Ascending aorta (tissue), 2 donors: ENCODE data around the gene NUDT5. TPM values are rescaled to one million over a fixed set of nuclear protein-coding genes. Genes with fewer than 3 reads are reported as not detected.

Experiments
- DNase-seq, 2 donors: peaks; one replicate each; pipeline ENCODE4 v3.0.0-alpha.2; 2019; ENCODE audit warnings: low spot score in 2 of 2
- H3K27ac ChIP-seq, 2 donors: fragments of 200-600 bp; sonication (generic); one replicate each; pipeline ENCODE4 v1.5.1; 2016 to 2017; ENCODE audit warnings: mild to moderate bottlenecking in 1 of 2
- H3K27me3 ChIP-seq: fragments of 200-600 bp; sonication (generic); one replicate; pipeline ENCODE4 v1.5.1; 2017
- H3K36me3 ChIP-seq, 2 donors: fragments of 200-600 bp; sonication (generic); one replicate each; pipeline ENCODE4 v1.5.1; 2016
- H3K4me1 ChIP-seq, 2 donors: fragments of 200-600 bp; sonication (generic); one replicate each; pipeline ENCODE4 v1.5.1; 2016 to 2017; ENCODE audit warnings: mild to moderate bottlenecking in 1 of 2
- H3K4me3 ChIP-seq, 2 donors: fragments of 200-600 bp; sonication (generic); one replicate each; pipeline ENCODE4 v1.5.1; 2016 to 2017; ENCODE audit warnings: mild to moderate bottlenecking in 1 of 2
- H3K9me3 ChIP-seq, 2 donors: fragments of 200-600 bp; sonication (generic); one replicate each; pipeline ENCODE4 v1.5.1; 2016
- intact Hi-C: fragments of 100-400 bp; cut with DNase I; formaldehyde crosslinking; loops from one replicate; pipeline ENCODE4 v1.15.1; 2023
- total RNA-seq: library from RNA; depleted of rRNA; stranded (reverse); fragments of >200 nt; gene quantifications from one replicate; pipeline ENCODE4 v1.1.0, GENCODE V29; 2016
- TF ChIP-seq, protein P1 (sequence below), 3 experiments: fragments of 200-600 bp in 2 of 3; fragments of 450-650 bp in 1 of 3; sonication (generic) in 2 of 3; IDR thresholded peaks; one replicate each; pipeline ENCODE4 v1.5.1; 2016 to 2019; ENCODE audit warnings: antibody characterized with exemption in 3 of 3, mild to moderate bottlenecking in 1 of 3, moderate library complexity in 1 of 3

Gene NUDT5
- total RNA-seq, 1 donor from 2014 or later, result 10.2 TPM

- peaks cover 5 to 31% of the 10 kb centered on the region in 2 donors for H3K4me1 ChIP-seq
- no peak for DNase-seq
- peak overlapping the region; percentile 20 to 39 for H3K27ac ChIP-seq
Measured at GRCh38 chr10:12225444-12225843, 29.8 kb upstream of the NUDT5 start.

GRCh38 chr10:12221323-12222298 is 25.9 kb upstream of the NUDT5 start:
- intact Hi-C loops, result loop anchor here (2.0 to 10.0 kb wide), 3 partner anchors 111 to 683 kb away; partner anchors contain the start of gene CAMK1D
- Histone ChIP-seq H3K4me1 (peaks cover 5 to 35% of the 10 kb centered on the region in 2 donors), H3K9me3 (no peaks in the 10 kb centered on the region), H3K27ac (peak overlapping the region; percentile 65 to 72), H3K27me3 (no peaks in the 10 kb centered on the region), H3K36me3 (peaks cover 17 to 34% of the 10 kb centered on the region in 2 donors), H3K4me3 (no peak overlapping the region)
- TF ChIP-seq, protein P1, sequence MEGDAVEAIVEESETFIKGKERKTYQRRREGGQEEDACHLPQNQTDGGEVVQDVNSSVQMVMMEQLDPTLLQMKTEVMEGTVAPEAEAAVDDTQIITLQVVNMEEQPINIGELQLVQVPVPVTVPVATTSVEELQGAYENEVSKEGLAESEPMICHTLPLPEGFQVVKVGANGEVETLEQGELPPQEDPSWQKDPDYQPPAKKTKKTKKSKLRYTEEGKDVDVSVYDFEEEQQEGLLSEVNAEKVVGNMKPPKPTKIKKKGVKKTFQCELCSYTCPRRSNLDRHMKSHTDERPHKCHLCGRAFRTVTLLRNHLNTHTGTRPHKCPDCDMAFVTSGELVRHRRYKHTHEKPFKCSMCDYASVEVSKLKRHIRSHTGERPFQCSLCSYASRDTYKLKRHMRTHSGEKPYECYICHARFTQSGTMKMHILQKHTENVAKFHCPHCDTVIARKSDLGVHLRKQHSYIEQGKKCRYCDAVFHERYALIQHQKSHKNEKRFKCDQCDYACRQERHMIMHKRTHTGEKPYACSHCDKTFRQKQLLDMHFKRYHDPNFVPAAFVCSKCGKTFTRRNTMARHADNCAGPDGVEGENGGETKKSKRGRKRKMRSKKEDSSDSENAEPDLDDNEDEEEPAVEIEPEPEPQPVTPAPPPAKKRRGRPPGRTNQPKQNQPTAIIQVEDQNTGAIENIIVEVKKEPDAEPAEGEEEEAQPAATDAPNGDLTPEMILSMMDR (IDR thresholded peaks at IDR 0.05), result no peak
- no peak for DNase-seq

More at GRCh38 chr10:12225444-12225843, 29.8 kb upstream of the NUDT5 start:
- H3K27me3 ChIP-seq, result no peaks in the 10 kb centered on the region
- H3K9me3 ChIP-seq, result no peaks in the 10 kb centered on the region
- no peak overlapping the region for H3K4me3 ChIP-seq
- intact Hi-C loops, result loop anchor here (10.0 kb wide), 1 partner anchor 679 kb away; no protein-coding TSS in a partner anchor
- TF ChIP-seq, protein P1 (IDR thresholded peaks at IDR 0.05), result no peak
- peaks cover 7 to 9% of the 10 kb centered on the region in 2 donors for H3K36me3 ChIP-seq

DNA sequence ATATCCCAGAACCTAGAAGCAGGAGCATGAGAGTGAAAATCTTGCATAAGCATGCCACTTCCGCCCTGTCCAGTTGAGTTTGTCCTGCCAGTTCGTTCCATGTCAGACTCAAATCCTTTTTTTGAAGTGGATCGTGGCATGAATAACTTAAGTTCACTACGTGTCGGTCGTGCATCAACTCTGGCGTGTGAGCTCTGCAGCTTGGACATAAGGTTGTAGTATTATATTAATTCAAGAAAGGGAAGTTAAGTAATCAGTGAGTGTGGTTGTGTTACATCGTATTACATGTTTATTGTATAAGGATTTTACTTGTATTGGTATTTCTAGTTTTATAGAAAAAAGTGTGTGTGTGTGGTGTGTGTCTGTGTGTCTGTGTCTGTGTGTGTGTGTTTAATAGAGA is 23.3 kb upstream of the NUDT5 start:
- H3K4me1 ChIP-seq, result peaks cover 0 to 24% of the 10 kb centered on the region in 2 donors
- no peak overlapping the region for H3K4me3 ChIP-seq
- no peak overlapping the region for H3K27ac ChIP-seq
- no peaks in the 10 kb centered on the region for H3K27me3 ChIP-seq
- intact Hi-C loops, result loop anchor here (5.0 kb wide), 1 partner anchor 493 kb away; no protein-coding TSS in a partner anchor
- TF ChIP-seq, protein P1 (IDR thresholded peaks at IDR 0.05), result no peak
- no peak for DNase-seq
- H3K9me3 ChIP-seq, result no peaks in the 10 kb centered on the region
- H3K36me3 ChIP-seq, result peaks cover 14 to 29% of the 10 kb centered on the region in 2 donors

- Histone ChIP-seq H3K27ac (peak overlapping the region; percentile 41 to 52), H3K27me3 (no peaks in the 10 kb centered on the region), H3K36me3 (peaks cover 33 to 57% of the 10 kb centered on the region in 2 donors), H3K9me3 (no peaks in the 10 kb centered on the region), H3K4me3 (peak overlapping the region in 1 of 2 donors; percentile 53), H3K4me1 (peaks cover 0 to 1% of the 10 kb centered on the region in 2 donors)
- intact Hi-C loops, result loop anchor here (5.0 kb wide), 2 partner anchors 443 to 498 kb away; no protein-coding TSS in a partner anchor
- no peak for DNase-seq
- TF ChIP-seq, protein P1 (IDR thresholded peaks at IDR 0.05), result peak; percentile 55 to 72 (median 69)
Measured at GRCh38 chr10:12214763-12215218, 19.1 kb upstream of the NUDT5 start.

GRCh38 chr10:12214093-12214492 is 18.4 kb upstream of the NUDT5 start:
- TF ChIP-seq, protein P1 (IDR thresholded peaks at IDR 0.05), result no peak
- intact Hi-C loops, result loop anchor here (5.0 kb wide), 1 partner anchor 443 kb away; no protein-coding TSS in a partner anchor
- H3K4me3 ChIP-seq, result no peak overlapping the region
- no peaks in the 10 kb centered on the region for H3K4me1 ChIP-seq
- H3K9me3 ChIP-seq, result no peaks in the 10 kb centered on the region
- no peak for DNase-seq
- H3K27me3 ChIP-seq, result no peaks in the 10 kb centered on the region
- peak overlapping the region; percentile 41 to 52 for H3K27ac ChIP-seq
- H3K36me3 ChIP-seq, result peaks cover 38 to 57% of the 10 kb centered on the region in 2 donors
